ENCODE data around the gene SEMA6C. TPM values are rescaled to one million over a fixed set of nuclear protein-coding genes. Genes with fewer than 3 reads are reported as not detected.

The SEMA6C gene
- total RNA-seq, 1 experiment from 2014 or later = 5.7 TPM

DNA sequence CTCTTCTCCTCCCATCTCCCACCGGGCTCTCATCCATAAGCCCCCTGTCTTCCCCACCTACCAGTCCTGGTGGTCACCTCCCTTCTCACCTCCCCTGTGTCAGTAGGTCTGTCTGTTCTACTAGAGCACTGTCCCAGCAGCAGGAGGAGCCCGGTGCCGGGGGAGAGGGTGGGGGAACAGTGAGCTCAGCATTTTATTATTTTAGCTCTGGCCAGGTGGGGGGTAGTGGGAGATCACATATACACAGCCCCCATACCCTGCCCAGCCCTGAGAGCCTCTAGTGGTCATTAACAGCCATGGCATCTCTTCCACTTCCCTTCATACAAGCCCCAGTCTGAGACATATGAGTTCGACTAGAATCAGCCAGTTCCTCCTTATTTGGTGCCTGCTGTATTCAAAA is 29.4 kb upstream of the SEMA6C start, which contains the start of gene TMOD4:
Gene TMOD4, minus strand, starts transcription at position 119 of the 400 bp plus-strand sequence. CDS start 1,106 bp downstream, outside the sequence.
- in situ Hi-C loops (cut with HindIII; ENCODE audit: low pct_unique_long_range_greater_than_20kb, low sequenced_read_pairs) (no loop called here), intact Hi-C loops (cut with micrococcal nuclease; ENCODE audit: unreplicated experiment) (no loop called here)
- ATAC-seq = peak; percentile 78
- Histone ChIP-seq H3K36me3 (ENCODE audit: control insufficient read depth, insufficient read depth, low read length) (0 out of 2 replicates have a peak, but pooled peaks cover 3% of the 10 kb centered on the region), H3K27ac (ENCODE audit: low read length) (no peak within 1 kb of the TSS), H3K9me3 (ENCODE audit: control insufficient read depth, insufficient read depth, low read depth, low read length) (no peaks in the 10 kb centered on the region), H3K4me1 (ENCODE audit: control insufficient read depth, insufficient read depth, low read length) (no peaks in the 10 kb centered on the region), H3K4me3 (ENCODE audit: low read depth in 2 of 2, low read length in 2 of 2) (no peak within 1 kb of the TSS), H3K27me3 (ENCODE audit: control insufficient read depth, insufficient read depth, low read length) (no peaks in the 10 kb centered on the region)
- no TSS peak for BruUV-seq (replicated peaks)
- DNase-seq (ENCODE audit: low read depth, low spot score) = no peak
- ChIA-PET CTCF (interaction anchor here (0.5 kb wide), 1 partner anchor 84 kb away, joined by 5 read pairs; no protein-coding TSS in a partner anchor), POLR2A (no interaction called here)
- TF ChIP-seq, protein P1, sequence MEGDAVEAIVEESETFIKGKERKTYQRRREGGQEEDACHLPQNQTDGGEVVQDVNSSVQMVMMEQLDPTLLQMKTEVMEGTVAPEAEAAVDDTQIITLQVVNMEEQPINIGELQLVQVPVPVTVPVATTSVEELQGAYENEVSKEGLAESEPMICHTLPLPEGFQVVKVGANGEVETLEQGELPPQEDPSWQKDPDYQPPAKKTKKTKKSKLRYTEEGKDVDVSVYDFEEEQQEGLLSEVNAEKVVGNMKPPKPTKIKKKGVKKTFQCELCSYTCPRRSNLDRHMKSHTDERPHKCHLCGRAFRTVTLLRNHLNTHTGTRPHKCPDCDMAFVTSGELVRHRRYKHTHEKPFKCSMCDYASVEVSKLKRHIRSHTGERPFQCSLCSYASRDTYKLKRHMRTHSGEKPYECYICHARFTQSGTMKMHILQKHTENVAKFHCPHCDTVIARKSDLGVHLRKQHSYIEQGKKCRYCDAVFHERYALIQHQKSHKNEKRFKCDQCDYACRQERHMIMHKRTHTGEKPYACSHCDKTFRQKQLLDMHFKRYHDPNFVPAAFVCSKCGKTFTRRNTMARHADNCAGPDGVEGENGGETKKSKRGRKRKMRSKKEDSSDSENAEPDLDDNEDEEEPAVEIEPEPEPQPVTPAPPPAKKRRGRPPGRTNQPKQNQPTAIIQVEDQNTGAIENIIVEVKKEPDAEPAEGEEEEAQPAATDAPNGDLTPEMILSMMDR (IDR thresholded peaks at IDR 0.05) = peak; percentile 73; the same call in 1 of the 2 replicates
- no peak for TF ChIP-seq SIN3A (IDR thresholded peaks at IDR 0.05; ENCODE audit: borderline replicate concordance, insufficient read depth, low read depth, low read length)
- TF ChIP-seq POLR2AphosphoS5 (IDR thresholded peaks at IDR 0.05; ENCODE audit: low read depth, low read length) = no peak
- TF ChIP-seq, protein P2, sequence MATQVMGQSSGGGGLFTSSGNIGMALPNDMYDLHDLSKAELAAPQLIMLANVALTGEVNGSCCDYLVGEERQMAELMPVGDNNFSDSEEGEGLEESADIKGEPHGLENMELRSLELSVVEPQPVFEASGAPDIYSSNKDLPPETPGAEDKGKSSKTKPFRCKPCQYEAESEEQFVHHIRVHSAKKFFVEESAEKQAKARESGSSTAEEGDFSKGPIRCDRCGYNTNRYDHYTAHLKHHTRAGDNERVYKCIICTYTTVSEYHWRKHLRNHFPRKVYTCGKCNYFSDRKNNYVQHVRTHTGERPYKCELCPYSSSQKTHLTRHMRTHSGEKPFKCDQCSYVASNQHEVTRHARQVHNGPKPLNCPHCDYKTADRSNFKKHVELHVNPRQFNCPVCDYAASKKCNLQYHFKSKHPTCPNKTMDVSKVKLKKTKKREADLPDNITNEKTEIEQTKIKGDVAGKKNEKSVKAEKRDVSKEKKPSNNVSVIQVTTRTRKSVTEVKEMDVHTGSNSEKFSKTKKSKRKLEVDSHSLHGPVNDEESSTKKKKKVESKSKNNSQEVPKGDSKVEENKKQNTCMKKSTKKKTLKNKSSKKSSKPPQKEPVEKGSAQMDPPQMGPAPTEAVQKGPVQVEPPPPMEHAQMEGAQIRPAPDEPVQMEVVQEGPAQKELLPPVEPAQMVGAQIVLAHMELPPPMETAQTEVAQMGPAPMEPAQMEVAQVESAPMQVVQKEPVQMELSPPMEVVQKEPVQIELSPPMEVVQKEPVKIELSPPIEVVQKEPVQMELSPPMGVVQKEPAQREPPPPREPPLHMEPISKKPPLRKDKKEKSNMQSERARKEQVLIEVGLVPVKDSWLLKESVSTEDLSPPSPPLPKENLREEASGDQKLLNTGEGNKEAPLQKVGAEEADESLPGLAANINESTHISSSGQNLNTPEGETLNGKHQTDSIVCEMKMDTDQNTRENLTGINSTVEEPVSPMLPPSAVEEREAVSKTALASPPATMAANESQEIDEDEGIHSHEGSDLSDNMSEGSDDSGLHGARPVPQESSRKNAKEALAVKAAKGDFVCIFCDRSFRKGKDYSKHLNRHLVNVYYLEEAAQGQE (IDR thresholded peaks at IDR 0.05; ENCODE audit: insufficient read depth in 1 of 2, low read depth in 2 of 2, low read length in 1 of 2) = no peak

DNA sequence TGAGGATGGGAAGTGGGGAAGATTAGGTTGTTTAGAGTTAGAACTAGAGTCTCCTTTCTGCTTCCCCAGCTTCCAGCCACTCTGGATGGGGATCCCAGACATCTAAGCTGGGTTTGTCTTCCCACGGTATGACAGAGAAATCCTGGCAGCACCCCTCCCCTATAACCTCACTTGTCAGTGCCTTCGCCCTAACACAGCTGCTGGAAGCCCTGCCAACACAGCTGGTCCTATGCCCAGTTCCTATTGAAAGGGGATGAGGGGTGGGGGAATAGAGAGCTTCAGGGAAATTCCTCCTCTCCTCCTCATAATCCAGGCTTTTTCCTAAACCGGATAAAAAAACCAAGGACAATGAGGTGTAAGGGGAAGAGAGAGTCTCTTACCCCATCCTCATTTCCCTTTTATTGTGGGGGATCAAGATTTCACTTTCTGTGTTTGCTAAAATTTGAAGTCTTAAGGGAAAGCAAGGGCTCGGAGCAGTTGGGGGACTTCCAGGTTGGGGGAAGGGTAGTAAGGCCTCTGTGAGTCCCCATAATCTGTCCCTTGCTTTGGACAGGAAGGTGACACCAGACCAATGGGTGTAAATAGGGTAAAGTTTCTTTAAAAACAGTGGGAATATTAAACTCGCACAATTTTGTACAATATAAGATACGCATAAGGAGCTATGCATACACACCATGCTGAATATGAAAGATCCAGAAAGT is 28.8 kb upstream of the SEMA6C start:
- TF ChIP-seq, protein P2 (IDR thresholded peaks at IDR 0.05; ENCODE audit: insufficient read depth in 1 of 2, low read depth in 2 of 2, low read length in 1 of 2) = no peak
- TF ChIP-seq, protein P1 (IDR thresholded peaks at IDR 0.05) = no peak
- TF ChIP-seq TCF7L2 (IDR thresholded peaks at IDR 0.05; ENCODE audit: low read depth, low read length) (no peak), POLR2AphosphoS5 (IDR thresholded peaks at IDR 0.05; ENCODE audit: low read depth, low read length) (no peak), SIN3A (IDR thresholded peaks at IDR 0.05; ENCODE audit: borderline replicate concordance, insufficient read depth, low read depth, low read length) (no peak)
- no peaks in the 10 kb centered on the region for H3K4me1 ChIP-seq (ENCODE audit: control insufficient read depth, insufficient read depth, low read length)
- 0 out of 2 replicates have a peak, but pooled peaks cover 3% of the 10 kb centered on the region for H3K36me3 ChIP-seq (ENCODE audit: control insufficient read depth, insufficient read depth, low read length)
- POLR2A ChIA-PET = no interaction called here
- intact Hi-C loops (cut with micrococcal nuclease; ENCODE audit: unreplicated experiment) (no loop called here), in situ Hi-C loops (cut with HindIII; ENCODE audit: low pct_unique_long_range_greater_than_20kb, low sequenced_read_pairs) (no loop called here)
- no TSS peak for BruUV-seq (replicated peaks)
- DNase-seq (ENCODE audit: low read depth, low spot score) (no peak), ATAC-seq (no peak)
- H3K27ac ChIP-seq (ENCODE audit: low read length) = no peak overlapping the region
- CTCF ChIA-PET = no interaction called here
- H3K9me3 ChIP-seq (ENCODE audit: control insufficient read depth, insufficient read depth, low read depth, low read length) = no peaks in the 10 kb centered on the region
- no peaks in the 10 kb centered on the region for H3K27me3 ChIP-seq (ENCODE audit: control insufficient read depth, insufficient read depth, low read length)
- no peak overlapping the region for H3K4me3 ChIP-seq (ENCODE audit: low read depth in 2 of 2, low read length in 2 of 2)
